Keratinocyte (primary cell): ENCODE results near the gene MMP24.

ENCODE experiments used
- CTCF ChIP-seq, 3 experiments: IDR thresholded peaks in 1 of 3; conservative IDR thresholded peaks in 1 of 3; optimal IDR thresholded peaks in 1 of 3; 2 replicates in 2 of 3; 3 replicates in 1 of 3; pipeline versions ENCODE3 to v1.5.1; 2011; ENCODE audit warnings: low read length in 3 of 3, mild to moderate bottlenecking in 3 of 3, moderate library complexity in 2 of 3, control low read depth in 1 of 3, inconsistent platforms in 1 of 3; ENCODE audit not compliant: insufficient read depth in 2 of 3; ENCODE audit errors: extremely low read depth in 1 of 3
- EZH2 ChIP-seq: IDR thresholded peaks from one replicate; pipeline ENCODE4 v1.6.1; 2012; ENCODE audit warnings: inconsistent platforms, mild to moderate bottlenecking, low read length, moderate library complexity

- TF ChIP-seq CTCF (optimal IDR thresholded peaks at IDR 0.05 in 1 of 3, IDR thresholded peaks at IDR 0.05 in 1 of 3, conservative IDR thresholded peaks at IDR 0.05 in 1 of 3; ENCODE audit: extremely low read depth in 1 of 3, insufficient read depth in 2 of 3, low read length in 3 of 3) (no peak), EZH2 (no peak)
Observed at GRCh38 chr20:35215066-35215956, 11.2 kb upstream of the MMP24 start.
